GM21723 (cell line): ENCODE measurements around the gene PLCH1.
"Not testable (repeated sequence)": the region's sequence is repeated elsewhere in the genome, so short reads cannot be mapped to it uniquely, and the experiment has no call there.

Experiments used
- ATAC-seq: cut with Tn5 transposase; IDR thresholded peaks from one replicate; pipeline ENCODE4 v1.9.1; 2021; ENCODE audit warnings: mild to moderate bottlenecking, moderate library complexity; ENCODE audit not compliant: unreplicated experiment

The PLCH1 gene

DNA sequence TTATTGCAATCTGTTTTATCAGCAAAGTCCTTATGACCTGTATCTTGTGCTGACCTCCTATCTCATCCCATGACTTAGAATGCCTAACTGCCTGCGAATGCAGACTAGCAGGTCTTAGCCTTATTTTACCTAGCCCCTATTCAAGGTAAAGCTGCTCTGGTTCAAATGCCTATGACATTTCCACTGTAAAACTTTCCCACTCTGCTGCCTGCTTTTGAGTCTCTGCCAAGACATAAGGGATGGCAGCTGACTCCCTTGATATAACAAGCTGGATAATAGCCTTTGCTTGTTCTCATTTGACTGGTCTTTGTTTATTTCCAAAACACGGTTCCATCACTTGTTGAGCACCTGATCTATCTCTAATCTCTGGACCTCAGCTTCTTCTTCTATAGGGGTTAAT is 319.5 kb downstream of the PLCH1 start:
- ATAC-seq, result no peak

GRCh38 chr3:155424323-155424710 is 320.6 kb downstream of the PLCH1 start:
- ATAC-seq, result no peak

DNA sequence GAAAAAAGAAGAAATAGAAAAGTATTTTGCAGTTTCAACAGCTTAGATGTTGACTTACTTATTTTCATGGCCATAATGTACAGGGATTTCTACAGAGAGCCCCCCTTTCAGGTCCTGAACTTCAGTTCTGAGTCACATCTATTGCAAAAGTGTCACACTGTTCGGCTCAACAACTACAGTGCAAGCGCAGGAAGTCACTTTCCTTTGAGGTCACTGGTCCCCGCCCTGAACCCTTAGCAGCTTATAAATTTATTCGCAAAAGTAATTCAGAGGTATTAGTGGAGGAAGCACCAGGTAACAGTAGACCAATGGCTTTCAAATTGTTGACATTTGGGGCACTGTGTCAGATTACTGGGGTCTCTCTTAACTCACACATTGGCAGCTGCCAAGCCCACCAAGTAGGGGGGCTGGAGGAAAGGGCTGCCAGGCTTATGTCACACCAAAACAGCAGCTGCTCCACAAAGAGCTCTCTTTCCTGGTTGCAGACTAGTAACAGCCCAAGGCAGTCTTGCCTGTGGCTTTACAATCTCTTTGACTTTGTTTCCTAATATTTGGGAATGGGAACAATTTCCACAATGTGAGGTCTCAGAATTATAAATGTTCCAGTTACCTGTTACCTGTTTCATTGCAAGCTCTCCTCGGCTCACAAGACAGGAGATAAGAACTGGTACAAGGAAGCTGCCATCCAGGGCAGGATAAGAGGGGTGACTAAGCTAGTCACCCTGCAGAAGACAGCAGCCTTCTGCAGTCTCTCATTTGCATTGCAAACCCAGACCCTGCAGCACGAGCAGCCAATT is 321.1 kb downstream of the PLCH1 start:
- ATAC-seq, result no peak

DNA sequence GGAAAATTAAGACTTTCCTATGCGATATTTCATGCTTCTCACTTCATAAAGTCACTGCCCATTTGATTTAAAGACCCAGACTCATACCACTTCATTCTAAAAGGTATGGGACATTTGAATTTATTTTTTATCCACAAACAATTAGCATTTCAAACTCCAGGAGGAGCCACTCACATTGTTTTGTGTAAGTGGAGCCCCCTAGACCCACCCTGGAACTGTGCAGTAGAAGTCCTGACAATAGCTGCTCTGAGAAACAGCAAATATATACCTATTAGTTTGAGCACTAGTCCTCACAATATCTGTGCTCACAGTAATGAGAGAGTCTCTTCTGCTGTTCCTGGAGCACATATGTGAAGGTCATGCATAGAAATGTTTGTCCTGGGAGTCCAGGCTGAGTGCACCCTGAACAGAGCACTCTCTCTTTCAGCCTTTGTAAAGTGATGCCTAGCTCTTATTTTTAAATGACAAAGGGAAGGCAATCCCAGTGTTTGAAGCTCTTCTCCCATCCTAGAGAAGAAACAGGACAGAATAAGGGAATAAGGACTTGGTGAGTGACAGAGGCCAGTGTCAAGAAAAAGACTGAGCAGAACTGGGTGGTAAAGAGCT is 323.9 kb downstream of the PLCH1 start:
- no peak for ATAC-seq

GRCh38 chr3:155420406-155420805 is 324.5 kb downstream of the PLCH1 start:
- ATAC-seq, result no peak

DNA sequence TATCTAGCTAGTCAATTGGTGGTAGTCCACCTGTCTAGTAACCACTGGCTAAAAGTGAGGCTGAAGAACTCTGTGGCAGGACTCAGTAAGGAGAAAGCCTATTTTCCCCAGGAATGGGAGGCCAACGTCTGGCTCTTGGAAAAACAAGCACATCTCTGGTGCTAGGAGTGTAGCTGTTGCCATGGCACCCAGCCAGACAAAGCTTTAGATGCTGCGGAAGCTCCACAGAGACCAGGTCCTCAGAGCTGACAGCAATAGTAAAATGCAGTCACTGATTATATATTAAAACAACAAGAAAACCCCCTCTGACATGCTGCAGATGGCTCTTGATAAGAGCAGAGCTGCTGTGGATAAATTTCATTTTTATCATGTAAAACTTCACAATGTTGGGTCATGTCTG is 326.5 kb downstream of the PLCH1 start:
- no peak for ATAC-seq

- no peak for ATAC-seq
Observed at GRCh38 chr3:155417119-155417517, 327.8 kb downstream of the PLCH1 start.

DNA sequence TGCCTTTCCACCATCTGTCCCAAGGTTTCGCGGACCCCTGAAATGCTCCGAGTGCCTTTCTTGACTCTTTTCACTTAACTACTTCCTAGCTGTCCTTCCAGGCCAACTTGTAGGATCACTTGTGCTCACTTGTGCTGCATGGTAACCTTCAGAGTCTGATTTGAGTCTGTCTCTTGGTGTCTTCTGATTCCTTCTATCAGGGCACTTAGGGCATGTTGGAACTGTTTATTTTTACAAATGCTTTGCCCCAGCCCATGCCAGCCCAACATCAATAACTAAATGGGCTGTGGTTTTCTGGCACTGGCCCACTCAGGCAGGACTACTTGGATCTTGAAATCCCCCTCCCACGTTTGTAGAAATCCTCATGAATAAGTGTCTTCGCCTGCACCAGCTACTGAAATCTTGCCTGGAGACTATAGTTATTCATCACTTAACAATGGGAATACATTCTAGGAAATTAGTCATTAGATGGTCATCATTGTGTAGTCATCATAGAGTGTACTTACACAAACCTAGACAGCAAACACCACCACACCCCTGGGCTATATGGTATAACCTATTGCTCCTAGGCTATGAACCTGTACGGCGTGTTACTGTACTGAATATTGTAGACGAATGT is 328.3 kb downstream of the PLCH1 start:
- no peak for ATAC-seq

DNA sequence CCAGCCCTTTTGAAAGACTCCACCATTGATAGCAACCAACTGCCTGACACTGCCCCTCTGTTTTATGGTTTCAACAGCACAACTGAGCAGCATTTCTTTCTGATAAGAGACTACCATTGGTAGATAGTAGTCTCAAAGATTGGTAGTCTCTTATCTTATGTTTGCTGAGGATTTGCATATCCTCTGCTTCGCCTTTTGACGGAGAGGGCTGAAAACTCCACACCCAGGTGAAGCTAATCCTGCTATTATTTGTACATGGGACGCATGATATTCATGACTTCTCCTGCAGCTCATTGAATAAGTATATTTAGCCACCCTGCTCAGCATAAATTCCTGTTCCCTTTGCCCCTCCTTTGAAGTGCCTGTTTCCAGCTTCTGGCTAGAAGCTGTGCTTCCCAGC is 332.0 kb downstream of the PLCH1 start:
- no peak for ATAC-seq

DNA sequence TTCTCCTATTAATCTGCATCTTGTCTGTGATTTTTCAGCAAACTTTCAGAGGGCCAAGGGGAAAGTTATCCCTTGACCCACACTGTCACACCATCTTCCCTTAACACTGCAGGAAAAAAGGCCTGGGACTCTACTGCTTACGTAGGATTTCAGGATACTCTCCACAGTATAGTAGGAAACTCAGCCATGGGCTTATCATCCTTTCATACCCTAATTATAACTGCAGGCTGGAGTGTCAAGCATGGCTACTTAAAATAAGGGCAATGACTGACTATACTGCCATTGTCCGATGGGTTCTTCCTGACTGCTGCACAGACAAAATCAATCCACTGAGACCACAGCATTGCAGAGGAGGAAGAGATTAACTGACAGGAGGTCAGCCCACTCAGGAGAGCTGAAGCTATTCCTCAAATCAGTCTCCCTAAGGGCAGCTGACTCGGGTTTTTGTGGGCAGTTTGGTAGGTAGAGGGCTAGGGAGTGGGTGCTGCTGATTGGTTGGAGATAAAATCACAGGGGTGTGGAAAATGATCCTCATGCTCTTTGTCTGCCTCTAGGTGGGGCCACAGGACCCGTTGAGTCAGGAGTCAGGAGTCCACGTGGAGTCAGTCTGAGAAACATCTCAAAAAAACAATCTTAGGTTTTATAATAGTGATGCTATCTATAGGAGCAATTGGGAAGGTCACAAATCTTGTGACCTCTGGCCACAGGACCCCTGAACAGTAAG is 333.2 kb downstream of the PLCH1 start:
- ATAC-seq, result no peak

DNA sequence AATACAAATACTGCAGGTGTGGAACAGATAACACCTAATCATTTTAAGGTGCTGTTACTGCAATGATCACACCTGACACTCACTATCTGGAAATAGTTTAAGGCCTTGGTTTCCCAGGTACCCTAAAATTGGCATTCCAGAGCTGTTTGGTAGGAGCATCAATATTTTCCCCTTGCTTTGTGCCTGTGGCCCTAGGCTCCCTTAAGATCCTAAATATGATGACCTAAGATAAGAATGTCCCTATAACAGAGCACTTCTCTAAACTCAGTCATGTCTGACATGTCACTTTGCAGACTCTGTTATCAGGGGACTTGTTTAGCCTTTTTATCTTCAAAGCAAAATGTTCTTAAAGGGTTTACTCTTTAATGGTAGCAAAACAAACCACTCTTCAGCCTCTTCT is 335.5 kb downstream of the PLCH1 start:
- ATAC-seq, result no peak

- ATAC-seq, result no peak
Observed at GRCh38 chr3:155407971-155408370, 336.9 kb downstream of the PLCH1 start.

- ATAC-seq, result no peak
Observed at GRCh38 chr3:155407331-155407730, 337.5 kb downstream of the PLCH1 start.

GRCh38 chr3:155404486-155404885 is 340.4 kb downstream of the PLCH1 start:
- no peak for ATAC-seq

DNA sequence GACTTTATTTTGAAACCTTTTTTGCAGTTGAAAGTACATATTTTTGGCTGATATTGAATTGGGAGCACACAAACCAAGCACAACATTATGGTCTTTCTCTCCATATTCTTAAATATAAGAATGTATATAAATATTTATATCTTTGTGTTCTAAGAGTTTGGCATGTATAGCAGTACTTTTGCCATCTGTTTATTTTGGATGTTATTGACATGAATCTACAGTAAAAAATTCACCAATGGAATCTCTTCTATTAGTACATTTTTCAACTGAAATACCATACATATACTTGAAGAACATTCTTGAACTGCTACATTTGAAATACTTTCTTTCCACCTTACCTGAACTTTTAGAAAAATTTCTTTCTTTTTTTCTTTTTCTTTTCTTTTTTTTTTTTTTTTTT is 342.2 kb downstream of the PLCH1 start:
- ATAC-seq, result no peak

DNA sequence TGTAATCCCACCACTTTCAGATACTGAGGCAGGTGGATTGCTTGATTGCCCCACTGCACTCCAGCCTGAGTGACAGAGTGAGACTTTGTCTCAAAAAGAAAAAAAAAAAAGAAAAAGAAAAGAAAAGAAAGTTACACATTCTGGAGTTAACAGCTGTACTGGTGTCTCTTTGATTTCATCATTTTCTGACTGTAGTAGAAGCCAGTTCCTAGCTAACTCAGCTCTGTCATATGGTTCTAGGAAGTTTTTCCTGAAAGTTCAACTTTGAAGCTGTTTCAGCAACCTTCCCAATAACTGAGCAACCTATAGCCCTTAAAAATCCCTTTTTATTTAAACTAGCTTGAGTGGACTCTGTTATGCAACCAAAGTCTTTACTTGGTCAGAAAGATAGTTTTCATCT is 346.8 kb downstream of the PLCH1 start:
- no peak for ATAC-seq

- ATAC-seq, result not testable (repeated sequence)
Observed at GRCh38 chr3:155394896-155395295, 350.0 kb downstream of the PLCH1 start.

- no peak for ATAC-seq
Observed at GRCh38 chr3:155394240-155394639, 350.6 kb downstream of the PLCH1 start.

GRCh38 chr3:155393316-155393715 is 351.6 kb downstream of the PLCH1 start:
- ATAC-seq, result no peak

DNA sequence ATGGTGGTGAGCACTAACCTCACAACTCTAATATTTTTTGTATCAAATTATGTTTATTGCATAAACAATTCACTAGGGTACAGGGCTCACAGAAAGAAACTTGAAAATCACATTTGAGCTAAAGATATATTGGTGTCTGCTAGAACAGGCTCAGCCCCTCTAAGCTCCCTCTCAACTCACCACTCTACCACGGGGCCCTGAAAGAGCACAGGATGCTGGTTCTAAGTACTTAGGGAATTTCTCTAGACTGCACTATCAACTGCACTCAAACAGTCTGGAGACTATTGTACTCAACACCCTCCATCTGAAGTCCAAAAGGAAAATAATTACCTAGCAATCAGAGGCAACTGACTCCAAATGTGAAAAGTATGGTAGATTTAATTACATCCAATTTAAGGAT is 352.7 kb downstream of the PLCH1 start:
- no peak for ATAC-seq

GRCh38 chr3:155391551-155391958 is 353.3 kb downstream of the PLCH1 start:
- no peak for ATAC-seq

DNA sequence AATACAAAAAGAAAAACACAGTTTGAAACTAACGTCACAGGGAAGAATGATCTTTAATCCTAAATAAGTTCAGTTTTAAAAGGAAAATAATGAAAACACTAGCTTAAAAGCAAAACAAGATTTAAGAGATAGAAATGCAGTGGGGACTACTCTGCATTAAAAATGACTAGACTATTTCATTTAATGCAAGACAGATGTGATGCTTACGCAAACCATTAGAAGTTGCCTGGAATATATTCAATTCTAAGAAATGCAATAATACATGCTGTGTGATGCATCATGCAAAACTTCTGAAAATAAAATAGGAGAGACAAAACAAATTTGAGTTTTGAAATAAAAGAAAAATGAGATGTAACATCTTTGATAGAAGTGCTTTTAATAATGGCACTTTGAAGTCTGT is 353.8 kb downstream of the PLCH1 start:
- no peak for ATAC-seq
